Right lobe of liver (tissue), 6 donors: ENCODE data around the gene ZNF311. TPM values are rescaled to one million over a fixed set of nuclear protein-coding genes. Genes with fewer than 3 reads are reported as not detected.
"Not testable (repeated sequence)": the region's sequence is repeated elsewhere in the genome, so short reads cannot be mapped to it uniquely, and the experiment has no call there.

ENCODE experiments used
- ATAC-seq, 4 donors: fragments of 200-7000 bp; cut with Tn5 transposase; one replicate each; pipeline ENCODE4 v1.9.1; 2020; ENCODE audit warnings: mild to moderate bottlenecking in 4 of 4, moderate library complexity in 4 of 4
- DNase-seq, 3 donors: peaks; one replicate each; pipeline ENCODE4 v3.0.0-alpha.2; 2020
- H3K27ac ChIP-seq, 3 donors: fragments of 200-600 bp; one replicate each; pipeline ENCODE4 v1.8.0; 2022
- H3K27me3 ChIP-seq, 2 donors: fragments of 200-600 bp; one replicate each; pipeline ENCODE4 v1.8.0; 2022
- H3K36me3 ChIP-seq, 4 donors: fragments of 200-600 bp; sonication (generic) in 1 of 4; one replicate each; pipeline versions ENCODE4 v1.5.1 to v1.8.0; 2017 to 2022; ENCODE audit warnings: control low read depth in 1 of 4
- H3K4me1 ChIP-seq, 4 donors: fragments of 200-600 bp; sonication (generic) in 1 of 4; one replicate each; pipeline versions ENCODE4 v1.5.1 to v1.8.0; 2017 to 2022; ENCODE audit warnings: control low read depth in 1 of 4
- H3K4me3 ChIP-seq, 3 donors: fragments of 200-600 bp; one replicate each; pipeline ENCODE4 v1.8.0; 2022
- H3K9me3 ChIP-seq, 4 donors: fragments of 200-600 bp; sonication (generic) in 1 of 4; one replicate each; pipeline versions ENCODE4 v1.5.1 to v1.8.0; 2017 to 2022; ENCODE audit warnings: control low read depth in 1 of 4
- CTCF ChIP-seq, 4 donors: fragments of 200-600 bp in 3 of 4; fragments of 450-650 bp in 1 of 4; IDR thresholded peaks; one replicate each; pipeline versions ENCODE4 v1.5.1 to v1.8.0; 2016 to 2022; ENCODE audit warnings: antibody characterized with exemption in 4 of 4, mild to moderate bottlenecking in 2 of 4
- POLR2A ChIP-seq: fragments of 450-650 bp; IDR thresholded peaks from one replicate; pipeline ENCODE4 v1.6.1; 2017; ENCODE audit warnings: antibody characterized with exemption, mild to moderate bottlenecking
- WGBS: methylation state at CpG from one replicate; pipeline ENCODE4 v1.1.6; 2018; ENCODE audit warnings: low coverage, low lambda C conversion rate; ENCODE audit not compliant: insufficient coverage; ENCODE audit errors: missing lambda C conversion rate; 5-methylcytosine and 5-hydroxymethylcytosine counted together
- intact Hi-C, 2 donors: fragments of 100-400 bp; cut with DNase I; formaldehyde crosslinking; loops; one replicate each; pipeline versions ENCODE4 v1.11.2 to v1.14.1; 2022
- total RNA-seq, 6 experiments: library from RNA; depleted of rRNA in 2 of 6; stranded (reverse); fragments of >200 nt in 2 of 6; fragmentation: NEBNext Ultra II Directional in 3 of 6; extraction: Animal tissue kit (Norgen Biotek cat#: 25700) in 3 of 6; gene quantifications; one replicate each; pipeline versions ENCODE4 v1.1.0 to v1.2.4, GENCODE V29; 2016 to 2023
- donor health status: DM: no; HTN: yes; CAD: no.
- donor health status: DM: no; HTN: no; CAD: no.
- donor health status: DM: no; HTN: no; CAD: no.
- donor health status: DM: no; HTN: yes; CAD: no.
- donor health status: DM: no; HTN: yes; CAD: no.

The ZNF311 gene
- total RNA-seq, 6 experiments from 2014 or later: 0.18 to 0.62 (median 0.41) TPM

GRCh38 chr6:28965706-28966105 is 39.4 kb downstream of the ZNF311 start:
- Histone ChIP-seq H3K9me3 (no peaks in the 10 kb centered on the region), H3K27me3 (no peaks in the 10 kb centered on the region), H3K36me3 (no peaks in the 10 kb centered on the region), H3K4me1 (no peaks in the 10 kb centered on the region), H3K4me3 (no peak overlapping the region), H3K27ac (no peak overlapping the region)
- ATAC-seq: no peak
- intact Hi-C loops: no loop called here
- WGBS: 68% methylated on average over 2 of the region's 2 CpGs
- no peak for DNase-seq
- TF ChIP-seq POLR2A (no peak), CTCF (IDR thresholded peaks at IDR 0.05) (no peak)

- Histone ChIP-seq H3K27ac (no peak overlapping the region), H3K36me3 (no peaks in the 10 kb centered on the region), H3K4me1 (no peaks in the 10 kb centered on the region), H3K4me3 (no peak overlapping the region), H3K9me3 (no peaks in the 10 kb centered on the region), H3K27me3 (no peaks in the 10 kb centered on the region)
- intact Hi-C loops: no loop called here
- TF ChIP-seq CTCF (IDR thresholded peaks at IDR 0.05): no peak
- TF ChIP-seq POLR2A: no peak
- 100% methylated on average over 1 of the region's 4 CpGs for whole genome bisulfite sequencing
- DNase-seq (no peak), ATAC-seq (no peak)
Measured at GRCh38 chr6:28960846-28961500, 44.1 kb downstream of the ZNF311 start.

- H3K4me3 ChIP-seq, intact Hi-C loops, ATAC-seq, H3K4me1 ChIP-seq, H3K36me3 ChIP-seq, DNase-seq, H3K27me3 ChIP-seq, H3K9me3 ChIP-seq, H3K27ac ChIP-seq: not testable (repeated sequence)
- 60% methylated on average over 7 of the region's 13 CpGs for WGBS
Measured at GRCh38 chr6:28958561-28959243, 46.4 kb downstream of the ZNF311 start.

GRCh38 chr6:28957795-28958314 is 47.3 kb downstream of the ZNF311 start:
- H3K9me3 ChIP-seq, H3K27ac ChIP-seq, H3K4me1 ChIP-seq, intact Hi-C loops, ATAC-seq, H3K36me3 ChIP-seq, H3K27me3 ChIP-seq, H3K4me3 ChIP-seq, DNase-seq: not testable (repeated sequence)
- WGBS: no CpG with 5 or more reads among the region's 24 CpGs

- no peaks in the 10 kb centered on the region for H3K4me1 ChIP-seq
- DNase-seq: no peak
- no peaks in the 10 kb centered on the region for H3K36me3 ChIP-seq
- no peaks in the 10 kb centered on the region for H3K27me3 ChIP-seq
- intact Hi-C loops: no loop called here
- no peak for ATAC-seq
- no peak for TF ChIP-seq POLR2A
- no peak for TF ChIP-seq CTCF (IDR thresholded peaks at IDR 0.05)
- 50% methylated on average over 3 of the region's 3 CpGs for WGBS
- no peaks in the 10 kb centered on the region for H3K9me3 ChIP-seq
- H3K27ac ChIP-seq: no peak overlapping the region
- H3K4me3 ChIP-seq: no peak overlapping the region
Measured at GRCh38 chr6:28956331-28956730, 48.8 kb downstream of the ZNF311 start.
